NCI-H524 treated with DMSO at 0.1 percent for 48 hours (cell line): ENCODE data around the gene YBEY.
"Not testable (repeated sequence)": the region's sequence is repeated elsewhere in the genome, so short reads cannot be mapped to it uniquely, and the experiment has no call there.

Experiments
- DNase-seq: peaks from one replicate; lab custom pipeline; 2025; lab: John Stamatoyannopoulos, UW

YBEY gene

GRCh38 chr21:46304437-46304836, 18.3 kb downstream of the YBEY start:
- DNase-seq, result no peak

GRCh38 chr21:46304955-46305354, 18.8 kb downstream of the YBEY start:
- no peak for DNase-seq

- no peak for DNase-seq
These were observed 21.5 kb downstream of the YBEY start for GRCh38 chr21:46307625-46308024.

- DNase-seq, result no peak
These were observed 22.3 kb downstream of the YBEY start for GRCh38 chr21:46308431-46308830.

- DNase-seq, result not testable (repeated sequence)
These were observed 24.1 kb downstream of the YBEY start for GRCh38 chr21:46310260-46310659.

GRCh38 chr21:46311568-46311967, 25.4 kb downstream of the YBEY start:
- DNase-seq, result no peak

GRCh38 chr21:46312949-46313348, 26.8 kb downstream of the YBEY start:
- no peak for DNase-seq

- DNase-seq, result no peak
These were observed 28.4 kb downstream of the YBEY start for GRCh38 chr21:46314441-46315020.

- no peak for DNase-seq
These were observed 30.7 kb downstream of the YBEY start for GRCh38 chr21:46316708-46317324.

- no peak for DNase-seq
These were observed 31.7 kb downstream of the YBEY start for GRCh38 chr21:46317710-46318463.

GRCh38 chr21:46318464-46318845, 32.3 kb downstream of the YBEY start:
- DNase-seq, result no peak

- no peak for DNase-seq
These were observed 33.0 kb downstream of the YBEY start for GRCh38 chr21:46319186-46319585.

GRCh38 chr21:46320331-46320801, 34.2 kb downstream of the YBEY start:
- no peak for DNase-seq

GRCh38 chr21:46322351-46323226, 36.4 kb downstream of the YBEY start:
- no peak for DNase-seq

- no peak for DNase-seq
These were observed 37.1 kb downstream of the YBEY start for GRCh38 chr21:46323227-46323709.

- peak; percentile 87 for DNase-seq
These were observed 37.7 kb downstream of the YBEY start, which contains the start of the genes C21orf58 and PCNT for GRCh38 chr21:46323710-46324389. Gene C21orf58 (minus strand): TSS chr21:46323870. CDS start chr21:46322738, 1,132 bp downstream. Gene PCNT (plus strand): TSS chr21:46324156. CDS start chr21:46324229, 73 bp downstream.

- DNase-seq, result peak; percentile 18
These were observed 38.4 kb downstream of the YBEY start for GRCh38 chr21:46324390-46325072.

GRCh38 chr21:46325073-46325912, 39.2 kb downstream of the YBEY start:
- DNase-seq, result no peak

- DNase-seq, result no peak
These were observed 40.1 kb downstream of the YBEY start for GRCh38 chr21:46326110-46326703.
